Measurements from ENCODE around the gene C1orf198.

DNA sequence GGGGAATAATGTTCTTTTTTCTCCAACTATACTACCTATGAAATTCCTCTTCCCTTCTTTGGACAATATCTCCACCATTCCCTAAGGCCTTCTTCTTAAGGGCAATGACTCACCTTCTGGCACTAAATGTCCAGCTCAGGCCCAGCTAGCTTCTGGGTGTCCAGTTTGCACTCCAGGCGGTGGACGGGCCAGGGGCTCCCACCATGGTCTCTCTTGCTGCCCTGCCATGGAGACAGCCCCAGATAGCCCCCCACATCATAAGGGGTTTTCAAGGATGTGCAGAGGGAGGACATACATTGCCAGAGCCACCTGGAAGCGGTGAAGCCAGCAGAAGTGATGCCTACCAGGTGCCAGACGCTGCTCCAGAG, 43.8 kb downstream of the C1orf198 start:
- TF ChIP-seq CTCF (IDR thresholded peaks at IDR 0.05) (no peak), EZH2 (IDR thresholded peaks at IDR 0.05) (no peak), EZH2phosphoT487 (IDR thresholded peaks at IDR 0.05) (no peak)

Measured in neural progenitor cell (in vitro differentiated cells).